Uterus (tissue), 2 donors: ENCODE measurements around the gene NUP58.

ENCODE experiments used
- POLR2A ChIP-seq, 2 donors: fragments of 450-650 bp; IDR thresholded peaks; one replicate each; pipeline ENCODE4 v1.6.1; 2016; ENCODE audit warnings: antibody characterized with exemption in 2 of 2, mild to moderate bottlenecking in 1 of 2, moderate library complexity in 1 of 2
- TF ChIP-seq, protein P1 (sequence below), 4 experiments: fragments of 200-600 bp in 2 of 4; fragments of 450-650 bp in 2 of 4; sonication (generic) in 2 of 4; IDR thresholded peaks; one replicate each; pipeline ENCODE4 v1.5.1; 2016 to 2019; ENCODE audit warnings: antibody characterized with exemption in 4 of 4, mild to moderate bottlenecking in 2 of 4, moderate library complexity in 1 of 4

DNA sequence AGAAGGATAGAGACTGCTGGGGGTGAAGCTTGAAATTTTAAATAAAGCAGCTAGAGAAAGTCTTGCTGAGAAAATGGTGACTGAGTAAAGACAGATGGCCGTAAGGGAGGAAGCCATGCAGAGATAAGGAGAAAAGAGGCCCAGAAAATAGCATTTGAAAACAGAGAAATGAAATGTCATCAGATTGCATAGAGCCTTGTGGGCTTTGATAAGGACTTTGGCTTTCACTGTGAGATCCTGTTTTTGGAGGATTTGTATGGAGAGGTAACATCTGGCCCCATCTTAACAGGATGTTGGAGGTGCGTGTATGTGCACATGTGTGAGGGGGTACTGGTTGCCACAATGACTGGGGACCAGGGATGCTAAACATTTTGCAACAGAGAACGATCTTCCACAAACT lies 50.8 kb downstream of the NUP58 start:
- no peak for TF ChIP-seq POLR2A (IDR thresholded peaks at IDR 0.05)
- TF ChIP-seq, protein P1, sequence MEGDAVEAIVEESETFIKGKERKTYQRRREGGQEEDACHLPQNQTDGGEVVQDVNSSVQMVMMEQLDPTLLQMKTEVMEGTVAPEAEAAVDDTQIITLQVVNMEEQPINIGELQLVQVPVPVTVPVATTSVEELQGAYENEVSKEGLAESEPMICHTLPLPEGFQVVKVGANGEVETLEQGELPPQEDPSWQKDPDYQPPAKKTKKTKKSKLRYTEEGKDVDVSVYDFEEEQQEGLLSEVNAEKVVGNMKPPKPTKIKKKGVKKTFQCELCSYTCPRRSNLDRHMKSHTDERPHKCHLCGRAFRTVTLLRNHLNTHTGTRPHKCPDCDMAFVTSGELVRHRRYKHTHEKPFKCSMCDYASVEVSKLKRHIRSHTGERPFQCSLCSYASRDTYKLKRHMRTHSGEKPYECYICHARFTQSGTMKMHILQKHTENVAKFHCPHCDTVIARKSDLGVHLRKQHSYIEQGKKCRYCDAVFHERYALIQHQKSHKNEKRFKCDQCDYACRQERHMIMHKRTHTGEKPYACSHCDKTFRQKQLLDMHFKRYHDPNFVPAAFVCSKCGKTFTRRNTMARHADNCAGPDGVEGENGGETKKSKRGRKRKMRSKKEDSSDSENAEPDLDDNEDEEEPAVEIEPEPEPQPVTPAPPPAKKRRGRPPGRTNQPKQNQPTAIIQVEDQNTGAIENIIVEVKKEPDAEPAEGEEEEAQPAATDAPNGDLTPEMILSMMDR (IDR thresholded peaks at IDR 0.05), result no peak
